Fibroblast of pulmonary artery (primary cell): ENCODE measurements around the gene SAP30L.

Experiments used
- DNase-seq: peaks from one replicate; pipeline ENCODE4 v3.0.0-alpha.2; 2010; ENCODE audit warnings: low read depth
- H3K4me3 ChIP-seq: replicated peaks from 2 replicates; pipeline ENCODE4 v1.5.1; 2011; ENCODE audit warnings: low read depth, mild to moderate bottlenecking, control low read depth, low read length, moderate library complexity
- TF ChIP-seq, protein P1 (sequence below): IDR thresholded peaks from 2 replicates; pipeline ENCODE4 v1.5.1; 2011; ENCODE audit warnings: mild to moderate bottlenecking, control low read depth, low read length, inconsistent platforms; ENCODE audit errors: missing control alignments

SAP30L gene

GRCh38 chr5:154456540-154456939 lies 10.7 kb downstream of the SAP30L start:
- TF ChIP-seq, protein P1, sequence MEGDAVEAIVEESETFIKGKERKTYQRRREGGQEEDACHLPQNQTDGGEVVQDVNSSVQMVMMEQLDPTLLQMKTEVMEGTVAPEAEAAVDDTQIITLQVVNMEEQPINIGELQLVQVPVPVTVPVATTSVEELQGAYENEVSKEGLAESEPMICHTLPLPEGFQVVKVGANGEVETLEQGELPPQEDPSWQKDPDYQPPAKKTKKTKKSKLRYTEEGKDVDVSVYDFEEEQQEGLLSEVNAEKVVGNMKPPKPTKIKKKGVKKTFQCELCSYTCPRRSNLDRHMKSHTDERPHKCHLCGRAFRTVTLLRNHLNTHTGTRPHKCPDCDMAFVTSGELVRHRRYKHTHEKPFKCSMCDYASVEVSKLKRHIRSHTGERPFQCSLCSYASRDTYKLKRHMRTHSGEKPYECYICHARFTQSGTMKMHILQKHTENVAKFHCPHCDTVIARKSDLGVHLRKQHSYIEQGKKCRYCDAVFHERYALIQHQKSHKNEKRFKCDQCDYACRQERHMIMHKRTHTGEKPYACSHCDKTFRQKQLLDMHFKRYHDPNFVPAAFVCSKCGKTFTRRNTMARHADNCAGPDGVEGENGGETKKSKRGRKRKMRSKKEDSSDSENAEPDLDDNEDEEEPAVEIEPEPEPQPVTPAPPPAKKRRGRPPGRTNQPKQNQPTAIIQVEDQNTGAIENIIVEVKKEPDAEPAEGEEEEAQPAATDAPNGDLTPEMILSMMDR, result no peak
- H3K4me3 ChIP-seq, result no peak overlapping the region
- no peak for DNase-seq

- peak; percentile 47 for DNase-seq
- no peak overlapping the region for H3K4me3 ChIP-seq
- TF ChIP-seq, protein P1, result no peak
Observed at GRCh38 chr5:154459015-154459414, 13.2 kb downstream of the SAP30L start.

- no peak for DNase-seq
- no peak overlapping the region for H3K4me3 ChIP-seq
- TF ChIP-seq, protein P1, result no peak
Observed at GRCh38 chr5:154460172-154460571, 14.4 kb downstream of the SAP30L start.

- TF ChIP-seq, protein P1, result peak; percentile 31
- DNase-seq, result peak; percentile 49
- H3K4me3 ChIP-seq, result no peak overlapping the region
Observed at GRCh38 chr5:154461531-154461930, 15.7 kb downstream of the SAP30L start.

GRCh38 chr5:154464438-154464837 lies 18.6 kb downstream of the SAP30L start:
- no peak overlapping the region for H3K4me3 ChIP-seq
- TF ChIP-seq, protein P1, result no peak
- no peak for DNase-seq

DNA sequence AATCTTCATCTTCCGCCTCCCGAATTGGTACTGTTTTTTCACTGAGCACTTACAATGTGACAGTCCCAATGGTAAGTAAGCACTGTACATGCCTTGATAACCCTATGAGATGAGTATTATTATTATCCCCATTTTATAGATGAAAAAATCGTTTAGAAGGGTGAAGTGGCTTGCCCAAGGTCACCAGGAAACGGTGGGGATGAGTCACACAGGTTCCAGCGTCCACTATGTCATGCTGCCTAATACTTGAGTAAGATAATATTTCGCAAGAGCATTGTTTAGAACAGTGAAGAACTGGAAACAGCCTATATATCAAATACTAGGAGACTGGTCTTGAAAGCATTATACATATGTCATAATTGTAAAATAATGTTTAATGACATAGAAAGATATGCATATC lies 19.4 kb downstream of the SAP30L start:
- H3K4me3 ChIP-seq, result no peak overlapping the region
- TF ChIP-seq, protein P1, result no peak
- peak; percentile 89 for DNase-seq

DNA sequence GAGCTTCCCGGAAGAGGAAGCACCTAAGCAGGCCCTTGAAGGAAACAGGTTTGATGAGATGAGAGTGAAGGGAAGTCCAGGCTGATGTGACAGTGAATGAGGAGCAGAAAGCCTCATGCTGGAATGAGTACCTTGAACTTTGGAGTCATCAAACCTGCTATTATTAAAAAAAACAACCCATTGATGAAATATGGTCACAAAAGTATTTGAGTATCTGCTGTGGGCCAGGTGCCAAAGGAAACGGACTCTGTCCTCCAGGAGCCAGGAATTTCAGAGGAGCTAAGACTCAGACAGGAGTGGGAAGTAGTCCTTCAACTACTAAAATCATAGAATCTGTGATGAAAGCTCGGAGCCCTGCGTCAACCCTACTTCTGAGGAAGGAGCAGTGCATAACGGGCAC lies 20.4 kb downstream of the SAP30L start:
- no peak overlapping the region for H3K4me3 ChIP-seq
- TF ChIP-seq, protein P1, result no peak
- DNase-seq, result no peak
